ENCODE data around the gene NRARP.

Gene NRARP

DNA sequence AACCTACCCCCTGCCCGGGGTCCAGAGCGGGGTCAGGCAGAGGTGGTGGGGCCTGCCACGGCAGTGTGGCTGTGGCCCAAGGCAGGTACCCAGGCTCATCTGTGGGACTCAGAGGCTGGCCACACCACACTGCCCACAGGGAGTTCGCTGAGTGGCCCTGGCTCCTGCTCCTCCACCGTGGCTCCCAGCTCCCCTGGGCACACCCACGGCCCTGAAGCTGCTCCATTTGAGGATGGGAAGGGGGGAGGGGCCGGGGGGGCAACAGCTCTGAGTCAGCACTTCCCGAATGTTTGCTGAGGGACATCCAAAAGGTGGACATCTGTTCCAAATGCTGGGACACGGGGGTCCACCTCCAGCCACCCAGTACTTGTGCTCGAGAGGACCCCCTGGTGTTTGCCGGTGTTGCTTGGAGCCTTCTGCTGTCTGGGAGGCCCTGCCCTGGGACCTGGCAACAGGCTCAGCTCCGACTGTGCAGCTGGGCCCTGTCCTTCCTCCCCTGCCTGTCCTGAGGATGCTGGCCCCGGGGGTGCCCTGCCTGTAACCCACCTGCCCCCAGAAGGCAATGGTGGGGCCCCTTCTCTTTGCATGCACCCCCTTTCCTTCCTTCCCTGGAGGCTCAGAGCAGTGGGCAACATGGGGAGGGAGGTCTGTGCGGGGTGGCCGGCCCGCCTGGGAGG is 2.5 kb upstream of the NRARP start (continued):
- TF ChIP-seq, protein P1, sequence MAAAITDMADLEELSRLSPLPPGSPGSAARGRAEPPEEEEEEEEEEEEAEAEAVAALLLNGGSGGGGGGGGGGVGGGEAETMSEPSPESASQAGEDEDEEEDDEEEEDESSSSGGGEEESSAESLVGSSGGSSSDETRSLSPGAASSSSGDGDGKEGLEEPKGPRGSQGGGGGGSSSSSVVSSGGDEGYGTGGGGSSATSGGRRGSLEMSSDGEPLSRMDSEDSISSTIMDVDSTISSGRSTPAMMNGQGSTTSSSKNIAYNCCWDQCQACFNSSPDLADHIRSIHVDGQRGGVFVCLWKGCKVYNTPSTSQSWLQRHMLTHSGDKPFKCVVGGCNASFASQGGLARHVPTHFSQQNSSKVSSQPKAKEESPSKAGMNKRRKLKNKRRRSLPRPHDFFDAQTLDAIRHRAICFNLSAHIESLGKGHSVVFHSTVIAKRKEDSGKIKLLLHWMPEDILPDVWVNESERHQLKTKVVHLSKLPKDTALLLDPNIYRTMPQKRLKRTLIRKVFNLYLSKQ (tag by site-specific recombination; IDR thresholded peaks at IDR 0.05; ENCODE audit: borderline replicate concordance): no peak
- TF ChIP-seq ZBTB17 (tag by site-specific recombination; IDR thresholded peaks at IDR 0.05): no peak
- no peak for TF ChIP-seq HOXC10 (CRISPR knock-in tag; IDR thresholded peaks at IDR 0.05)
- TF ChIP-seq ZNF549 (tag by site-specific recombination; IDR thresholded peaks at IDR 0.05): no peak
- TF ChIP-seq SP2 (tag by site-specific recombination; IDR thresholded peaks at IDR 0.05): no peak
- no peak for TF ChIP-seq YY2 (tag by site-specific recombination; IDR thresholded peaks at IDR 0.05)
- no peak for TF ChIP-seq YY1 (tag by site-specific recombination; IDR thresholded peaks at IDR 0.05)
- no peak for TF ChIP-seq ZNF174 (tag by site-specific recombination; IDR thresholded peaks at IDR 0.05)
- TF ChIP-seq ZNF600 (tag by site-specific recombination; IDR thresholded peaks at IDR 0.05): no peak
- no peak for TF ChIP-seq ZNF660 (tag by site-specific recombination; IDR thresholded peaks at IDR 0.05)
- no peak for TF ChIP-seq ZFP69B (tag by site-specific recombination; IDR thresholded peaks at IDR 0.05)
- TF ChIP-seq ZSCAN30 (tag by site-specific recombination; IDR thresholded peaks at IDR 0.05): no peak
- peak; percentile 64; the same call in 1 of the 2 replicates for TF ChIP-seq GLIS2 (tag by site-specific recombination; IDR thresholded peaks at IDR 0.05)
- no peak for TF ChIP-seq ZNF416 (tag by site-specific recombination; IDR thresholded peaks at IDR 0.05)
- TF ChIP-seq, protein P2, sequence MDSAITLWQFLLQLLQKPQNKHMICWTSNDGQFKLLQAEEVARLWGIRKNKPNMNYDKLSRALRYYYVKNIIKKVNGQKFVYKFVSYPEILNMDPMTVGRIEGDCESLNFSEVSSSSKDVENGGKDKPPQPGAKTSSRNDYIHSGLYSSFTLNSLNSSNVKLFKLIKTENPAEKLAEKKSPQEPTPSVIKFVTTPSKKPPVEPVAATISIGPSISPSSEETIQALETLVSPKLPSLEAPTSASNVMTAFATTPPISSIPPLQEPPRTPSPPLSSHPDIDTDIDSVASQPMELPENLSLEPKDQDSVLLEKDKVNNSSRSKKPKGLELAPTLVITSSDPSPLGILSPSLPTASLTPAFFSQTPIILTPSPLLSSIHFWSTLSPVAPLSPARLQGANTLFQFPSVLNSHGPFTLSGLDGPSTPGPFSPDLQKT (IDR thresholded peaks at IDR 0.05; ENCODE audit: borderline replicate concordance, low read depth, low read length): no peak
- TF ChIP-seq ZNF560 (tag by site-specific recombination; IDR thresholded peaks at IDR 0.05; ENCODE audit: borderline replicate concordance): no peak
- no peak for TF ChIP-seq ZBTB20 (tag by site-specific recombination; IDR thresholded peaks at IDR 0.05)
- TF ChIP-seq ZNF777 (tag by site-specific recombination; IDR thresholded peaks at IDR 0.05; ENCODE audit: borderline replicate concordance): no peak
- no peak for TF ChIP-seq ZNF629 (tag by site-specific recombination; IDR thresholded peaks at IDR 0.05)
- peak; percentile 51 for TF ChIP-seq ZIC2 (tag by site-specific recombination; IDR thresholded peaks at IDR 0.05)
- 0 out of 2 replicates have a peak, but pooled peaks have one; percentile 14 for TF ChIP-seq BCL11B (tag by site-specific recombination; IDR thresholded peaks at IDR 0.05; ENCODE audit: low read depth)
- TF ChIP-seq, protein P3, sequence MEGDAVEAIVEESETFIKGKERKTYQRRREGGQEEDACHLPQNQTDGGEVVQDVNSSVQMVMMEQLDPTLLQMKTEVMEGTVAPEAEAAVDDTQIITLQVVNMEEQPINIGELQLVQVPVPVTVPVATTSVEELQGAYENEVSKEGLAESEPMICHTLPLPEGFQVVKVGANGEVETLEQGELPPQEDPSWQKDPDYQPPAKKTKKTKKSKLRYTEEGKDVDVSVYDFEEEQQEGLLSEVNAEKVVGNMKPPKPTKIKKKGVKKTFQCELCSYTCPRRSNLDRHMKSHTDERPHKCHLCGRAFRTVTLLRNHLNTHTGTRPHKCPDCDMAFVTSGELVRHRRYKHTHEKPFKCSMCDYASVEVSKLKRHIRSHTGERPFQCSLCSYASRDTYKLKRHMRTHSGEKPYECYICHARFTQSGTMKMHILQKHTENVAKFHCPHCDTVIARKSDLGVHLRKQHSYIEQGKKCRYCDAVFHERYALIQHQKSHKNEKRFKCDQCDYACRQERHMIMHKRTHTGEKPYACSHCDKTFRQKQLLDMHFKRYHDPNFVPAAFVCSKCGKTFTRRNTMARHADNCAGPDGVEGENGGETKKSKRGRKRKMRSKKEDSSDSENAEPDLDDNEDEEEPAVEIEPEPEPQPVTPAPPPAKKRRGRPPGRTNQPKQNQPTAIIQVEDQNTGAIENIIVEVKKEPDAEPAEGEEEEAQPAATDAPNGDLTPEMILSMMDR (tag by site-specific recombination; IDR thresholded peaks at IDR 0.05): 0 out of 2 replicates have a peak, but pooled peaks have one; percentile 10

DNA sequence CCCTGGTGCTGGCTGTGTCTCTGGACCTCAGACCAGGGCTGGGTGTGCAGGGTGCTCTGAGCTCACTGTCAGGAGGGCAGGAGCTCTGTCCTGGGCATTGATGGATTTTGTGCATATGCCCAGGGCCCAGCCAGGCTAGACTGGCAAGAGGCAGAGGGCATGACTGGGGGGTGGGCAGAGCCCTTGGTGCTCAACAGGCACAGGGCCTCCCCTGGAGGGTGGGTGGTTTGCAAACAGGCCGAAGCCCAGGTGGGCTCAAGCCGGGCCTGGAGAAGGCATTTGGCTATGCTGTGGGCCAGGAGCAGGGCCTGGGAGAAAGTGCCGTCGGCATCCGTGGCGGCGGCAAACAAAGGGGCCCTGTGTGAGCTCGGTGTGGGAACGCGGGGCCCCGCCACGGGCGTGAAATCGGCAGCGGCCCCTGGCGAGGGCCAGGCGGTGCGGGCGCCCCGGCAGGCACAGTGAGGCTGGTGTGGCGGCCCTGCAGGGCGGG is 1.9 kb upstream of the NRARP start:
- Histone ChIP-seq H3K27ac (ENCODE audit: extremely low read depth, low read depth, low read length) (no peak overlapping the region), H3K4me1 (ENCODE audit: control insufficient read depth, insufficient read depth, low read length) (peaks cover 13% of the 10 kb centered on the region), H3K4me3 (ENCODE audit: low read depth, low read length) (no peak overlapping the region), H3K9me3 (ENCODE audit: control insufficient read depth, insufficient read depth, low read depth, low read length) (no peaks in the 10 kb centered on the region), H3K36me3 (ENCODE audit: control insufficient read depth in 2 of 2, insufficient read depth in 1 of 2, low read length in 2 of 2) (no peaks in the 10 kb centered on the region)
- ChIA-PET CTCF (interaction anchor here (1.1 to 3.5 kb wide), 2 partner anchors 17 to 34 kb away, joined by 3 to 15 read pairs; no protein-coding TSS in a partner anchor), POLR2A (interaction anchor here (0.7 to 2.7 kb wide), 3 partner anchors 10 to 119 kb away, joined by 3 to 25 read pairs (median 4); partner anchors contain the start of genes EXD3 and NOXA1)
- no peak for TF ChIP-seq ZNF660 (tag by site-specific recombination; IDR thresholded peaks at IDR 0.05)
- TF ChIP-seq ZNF768 (tag by site-specific recombination; IDR thresholded peaks at IDR 0.05): 0 out of 2 replicates have a peak, but pooled peaks have one; percentile 39
- TF ChIP-seq, protein P4, sequence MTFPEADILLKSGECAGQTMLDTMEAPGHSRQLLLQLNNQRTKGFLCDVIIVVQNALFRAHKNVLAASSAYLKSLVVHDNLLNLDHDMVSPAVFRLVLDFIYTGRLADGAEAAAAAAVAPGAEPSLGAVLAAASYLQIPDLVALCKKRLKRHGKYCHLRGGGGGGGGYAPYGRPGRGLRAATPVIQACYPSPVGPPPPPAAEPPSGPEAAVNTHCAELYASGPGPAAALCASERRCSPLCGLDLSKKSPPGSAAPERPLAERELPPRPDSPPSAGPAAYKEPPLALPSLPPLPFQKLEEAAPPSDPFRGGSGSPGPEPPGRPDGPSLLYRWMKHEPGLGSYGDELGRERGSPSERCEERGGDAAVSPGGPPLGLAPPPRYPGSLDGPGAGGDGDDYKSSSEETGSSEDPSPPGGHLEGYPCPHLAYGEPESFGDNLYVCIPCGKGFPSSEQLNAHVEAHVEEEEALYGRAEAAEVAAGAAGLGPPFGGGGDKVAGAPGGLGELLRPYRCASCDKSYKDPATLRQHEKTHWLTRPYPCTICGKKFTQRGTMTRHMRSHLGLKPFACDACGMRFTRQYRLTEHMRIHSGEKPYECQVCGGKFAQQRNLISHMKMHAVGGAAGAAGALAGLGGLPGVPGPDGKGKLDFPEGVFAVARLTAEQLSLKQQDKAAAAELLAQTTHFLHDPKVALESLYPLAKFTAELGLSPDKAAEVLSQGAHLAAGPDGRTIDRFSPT (tag by site-specific recombination; IDR thresholded peaks at IDR 0.05): peak; percentile 70; the same call in 1 of the 2 replicates
- TF ChIP-seq, protein P5, sequence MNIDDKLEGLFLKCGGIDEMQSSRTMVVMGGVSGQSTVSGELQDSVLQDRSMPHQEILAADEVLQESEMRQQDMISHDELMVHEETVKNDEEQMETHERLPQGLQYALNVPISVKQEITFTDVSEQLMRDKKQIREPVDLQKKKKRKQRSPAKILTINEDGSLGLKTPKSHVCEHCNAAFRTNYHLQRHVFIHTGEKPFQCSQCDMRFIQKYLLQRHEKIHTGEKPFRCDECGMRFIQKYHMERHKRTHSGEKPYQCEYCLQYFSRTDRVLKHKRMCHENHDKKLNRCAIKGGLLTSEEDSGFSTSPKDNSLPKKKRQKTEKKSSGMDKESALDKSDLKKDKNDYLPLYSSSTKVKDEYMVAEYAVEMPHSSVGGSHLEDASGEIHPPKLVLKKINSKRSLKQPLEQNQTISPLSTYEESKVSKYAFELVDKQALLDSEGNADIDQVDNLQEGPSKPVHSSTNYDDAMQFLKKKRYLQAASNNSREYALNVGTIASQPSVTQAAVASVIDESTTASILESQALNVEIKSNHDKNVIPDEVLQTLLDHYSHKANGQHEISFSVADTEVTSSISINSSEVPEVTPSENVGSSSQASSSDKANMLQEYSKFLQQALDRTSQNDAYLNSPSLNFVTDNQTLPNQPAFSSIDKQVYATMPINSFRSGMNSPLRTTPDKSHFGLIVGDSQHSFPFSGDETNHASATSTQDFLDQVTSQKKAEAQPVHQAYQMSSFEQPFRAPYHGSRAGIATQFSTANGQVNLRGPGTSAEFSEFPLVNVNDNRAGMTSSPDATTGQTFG (tag by site-specific recombination; IDR thresholded peaks at IDR 0.05; ENCODE audit: borderline replicate concordance): no peak
- TF ChIP-seq ZSCAN16 (tag by site-specific recombination; IDR thresholded peaks at IDR 0.05): 0 out of 2 replicates have a peak, but pooled peaks have one; percentile 51
- no peak for TF ChIP-seq ZNF132 (tag by site-specific recombination; IDR thresholded peaks at IDR 0.05; ENCODE audit: borderline replicate concordance)
- no peak for TF ChIP-seq ZBTB7A (tag by site-specific recombination; IDR thresholded peaks at IDR 0.05; ENCODE audit: low read depth)
